Panc1 (cell line): Measurements from ENCODE around the gene KIRREL3. TPM values are rescaled to one million over a fixed set of nuclear protein-coding genes. Genes with fewer than 3 reads are reported as not detected.

ENCODE experiments used
- ATAC-seq: fragments of 200-7000 bp; cut with Tn5 transposase; 2 replicates; pipeline ENCODE4 v1.9.1; 2020; ENCODE audit warnings: mild to moderate bottlenecking, moderate library complexity
- BruUV-seq: library from RNA; stranded (reverse); fragments of 400-500 nt; replicated peaks from 2 replicates; lab custom pipeline; 2021; lab: Mats Ljungman, UMichigan
- CTCF ChIA-PET: fragments of 300-600 bp; sonication (Branson Sonifier 250); formaldehyde crosslinking; loops from one replicate; lab custom pipeline; 2022; ENCODE audit warnings: antibody characterized with exemption; lab: Charles Lee
- POLR2A ChIA-PET: fragments of 300-600 bp; sonication (Branson Sonifier 250); formaldehyde crosslinking; loops from one replicate; lab custom pipeline; 2022; ENCODE audit warnings: antibody characterized with exemption; lab: Charles Lee
- DNase-seq: peaks from one replicate; pipeline ENCODE4 v3.0.0-alpha.2; 2010; ENCODE audit warnings: low read depth, low spot score
- H3K27ac ChIP-seq: 2 replicates; pipeline ENCODE4 v1.5.1; 2011; ENCODE audit warnings: mild to moderate bottlenecking, low read length, inconsistent platforms
- H3K27me3 ChIP-seq: fragments of 200-500 bp; sonication (Bioruptor generic); 2 replicates; pipeline ENCODE4 v1.6.0; 2014; ENCODE audit warnings: low read length, inconsistent platforms; ENCODE audit not compliant: control insufficient read depth, insufficient read depth
- H3K36me3 ChIP-seq: fragments of 200-500 bp; sonication (Bioruptor generic); 2 replicates; pipeline ENCODE4 v1.5.1; 2014; ENCODE audit warnings: inconsistent platforms, mild to moderate bottlenecking, low read length, moderate library complexity; ENCODE audit not compliant: control insufficient read depth, insufficient read depth
- H3K4me1 ChIP-seq: 2 replicates; pipeline ENCODE4 v1.5.1; 2011; ENCODE audit warnings: inconsistent platforms, mild to moderate bottlenecking, low read length, moderate library complexity; ENCODE audit not compliant: control insufficient read depth, insufficient read depth
- H3K4me3 ChIP-seq, 2 experiments: 2 replicates each; pipeline ENCODE4 v1.5.1; 2011 to 2012; ENCODE audit warnings: low read depth in 2 of 2, low read length in 2 of 2, mild to moderate bottlenecking in 2 of 2, inconsistent platforms in 1 of 2, moderate library complexity in 1 of 2
- H3K9me3 ChIP-seq: fragments of 200-500 bp; sonication (Bioruptor generic); 2 replicates; pipeline ENCODE4 v1.5.1; 2014; ENCODE audit warnings: low read depth, mild to moderate bottlenecking, inconsistent platforms, low read length, moderate library complexity; ENCODE audit not compliant: control insufficient read depth, insufficient read depth
- POLR2AphosphoS5 ChIP-seq: IDR thresholded peaks from 2 replicates; pipeline ENCODE4 v1.6.1; 2012; ENCODE audit warnings: mild to moderate bottlenecking, low read depth, low read length, moderate library complexity
- SIN3A ChIP-seq: IDR thresholded peaks from 2 replicates; pipeline ENCODE4 v1.6.1; 2012; ENCODE audit warnings: low read depth, mild to moderate bottlenecking, low read length, moderate library complexity, borderline replicate concordance; ENCODE audit not compliant: insufficient read depth
- TCF7L2 ChIP-seq: IDR thresholded peaks from 2 replicates; pipeline ENCODE4 v1.6.1; 2011; ENCODE audit warnings: mild to moderate bottlenecking, low read depth, low read length, inconsistent platforms
- in situ Hi-C: cut with HindIII; loops from 2 replicates; pipeline ENCODE4 v1.10.0; 2016; ENCODE audit warnings: low sequenced_read_pairs, low pct_unique_long_range_greater_than_20kb
- intact Hi-C: fragments of 100-400 bp; cut with micrococcal nuclease; formaldehyde crosslinking; loops from one replicate; pipeline ENCODE4 v1.10.0; 2022; ENCODE audit not compliant: unreplicated experiment
- total RNA-seq: library from RNA; stranded (reverse); gene quantifications from one replicate; pipeline ENCODE4 v1.2.1, GENCODE V29; 2021; ENCODE audit not compliant: unreplicated experiment
- TF ChIP-seq, protein P1 (sequence below): fragments of 450-650 bp; IDR thresholded peaks from 2 replicates; pipeline ENCODE4 v1.5.1; 2017; ENCODE audit warnings: mild to moderate bottlenecking
- TF ChIP-seq, protein P2 (sequence below), 2 experiments: IDR thresholded peaks; 2 replicates each; pipeline ENCODE4 v1.6.1; 2011 to 2012; ENCODE audit warnings: low read depth in 2 of 2, control low read depth in 1 of 2, low read length in 1 of 2, mild to moderate bottlenecking in 1 of 2, moderate library complexity in 1 of 2; ENCODE audit not compliant: insufficient read depth in 1 of 2

The KIRREL3 gene
- total RNA-seq, 1 experiment from 2014 or later = 0.36 TPM

DNA sequence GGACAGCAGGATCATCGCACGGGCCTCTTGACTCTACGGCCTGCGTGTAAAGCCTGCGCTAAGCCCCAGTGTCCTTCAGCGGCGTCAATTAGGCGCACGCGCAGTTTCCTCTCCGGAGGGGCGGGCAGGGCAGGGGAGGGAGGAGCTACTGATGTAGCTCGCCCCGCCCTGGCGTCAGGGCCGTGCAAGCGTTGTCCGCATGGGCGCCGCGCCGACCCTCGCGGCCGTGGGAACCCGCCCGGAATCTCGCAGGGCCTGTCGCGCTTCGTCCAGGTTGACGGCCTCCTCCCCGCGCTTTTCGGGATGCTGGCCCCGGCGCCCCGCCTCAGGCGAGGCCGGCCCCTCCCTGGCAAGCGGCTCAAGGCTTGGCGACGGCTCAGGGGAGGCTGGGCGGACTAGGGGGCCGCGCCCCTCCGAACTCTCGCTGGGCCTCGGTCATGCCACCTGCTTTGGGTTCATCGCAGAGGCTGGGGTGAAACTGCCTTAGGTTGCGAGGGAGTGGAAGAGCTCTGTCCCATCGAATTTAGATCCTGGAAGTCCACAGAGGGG is 584.0 kb downstream of the KIRREL3 start:
- no peak for ATAC-seq
- TF ChIP-seq, protein P1, sequence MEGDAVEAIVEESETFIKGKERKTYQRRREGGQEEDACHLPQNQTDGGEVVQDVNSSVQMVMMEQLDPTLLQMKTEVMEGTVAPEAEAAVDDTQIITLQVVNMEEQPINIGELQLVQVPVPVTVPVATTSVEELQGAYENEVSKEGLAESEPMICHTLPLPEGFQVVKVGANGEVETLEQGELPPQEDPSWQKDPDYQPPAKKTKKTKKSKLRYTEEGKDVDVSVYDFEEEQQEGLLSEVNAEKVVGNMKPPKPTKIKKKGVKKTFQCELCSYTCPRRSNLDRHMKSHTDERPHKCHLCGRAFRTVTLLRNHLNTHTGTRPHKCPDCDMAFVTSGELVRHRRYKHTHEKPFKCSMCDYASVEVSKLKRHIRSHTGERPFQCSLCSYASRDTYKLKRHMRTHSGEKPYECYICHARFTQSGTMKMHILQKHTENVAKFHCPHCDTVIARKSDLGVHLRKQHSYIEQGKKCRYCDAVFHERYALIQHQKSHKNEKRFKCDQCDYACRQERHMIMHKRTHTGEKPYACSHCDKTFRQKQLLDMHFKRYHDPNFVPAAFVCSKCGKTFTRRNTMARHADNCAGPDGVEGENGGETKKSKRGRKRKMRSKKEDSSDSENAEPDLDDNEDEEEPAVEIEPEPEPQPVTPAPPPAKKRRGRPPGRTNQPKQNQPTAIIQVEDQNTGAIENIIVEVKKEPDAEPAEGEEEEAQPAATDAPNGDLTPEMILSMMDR = no peak
- TF ChIP-seq POLR2AphosphoS5 (no peak), SIN3A (no peak), TCF7L2 (no peak)
- TF ChIP-seq, protein P2, sequence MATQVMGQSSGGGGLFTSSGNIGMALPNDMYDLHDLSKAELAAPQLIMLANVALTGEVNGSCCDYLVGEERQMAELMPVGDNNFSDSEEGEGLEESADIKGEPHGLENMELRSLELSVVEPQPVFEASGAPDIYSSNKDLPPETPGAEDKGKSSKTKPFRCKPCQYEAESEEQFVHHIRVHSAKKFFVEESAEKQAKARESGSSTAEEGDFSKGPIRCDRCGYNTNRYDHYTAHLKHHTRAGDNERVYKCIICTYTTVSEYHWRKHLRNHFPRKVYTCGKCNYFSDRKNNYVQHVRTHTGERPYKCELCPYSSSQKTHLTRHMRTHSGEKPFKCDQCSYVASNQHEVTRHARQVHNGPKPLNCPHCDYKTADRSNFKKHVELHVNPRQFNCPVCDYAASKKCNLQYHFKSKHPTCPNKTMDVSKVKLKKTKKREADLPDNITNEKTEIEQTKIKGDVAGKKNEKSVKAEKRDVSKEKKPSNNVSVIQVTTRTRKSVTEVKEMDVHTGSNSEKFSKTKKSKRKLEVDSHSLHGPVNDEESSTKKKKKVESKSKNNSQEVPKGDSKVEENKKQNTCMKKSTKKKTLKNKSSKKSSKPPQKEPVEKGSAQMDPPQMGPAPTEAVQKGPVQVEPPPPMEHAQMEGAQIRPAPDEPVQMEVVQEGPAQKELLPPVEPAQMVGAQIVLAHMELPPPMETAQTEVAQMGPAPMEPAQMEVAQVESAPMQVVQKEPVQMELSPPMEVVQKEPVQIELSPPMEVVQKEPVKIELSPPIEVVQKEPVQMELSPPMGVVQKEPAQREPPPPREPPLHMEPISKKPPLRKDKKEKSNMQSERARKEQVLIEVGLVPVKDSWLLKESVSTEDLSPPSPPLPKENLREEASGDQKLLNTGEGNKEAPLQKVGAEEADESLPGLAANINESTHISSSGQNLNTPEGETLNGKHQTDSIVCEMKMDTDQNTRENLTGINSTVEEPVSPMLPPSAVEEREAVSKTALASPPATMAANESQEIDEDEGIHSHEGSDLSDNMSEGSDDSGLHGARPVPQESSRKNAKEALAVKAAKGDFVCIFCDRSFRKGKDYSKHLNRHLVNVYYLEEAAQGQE (IDR thresholded peaks at IDR 0.05; ENCODE audit: insufficient read depth in 1 of 2, low read depth in 2 of 2, low read length in 1 of 2) = no peak
- H3K4me1 ChIP-seq = no peaks in the 10 kb centered on the region
- no peaks in the 10 kb centered on the region for H3K9me3 ChIP-seq
- in situ Hi-C loops = no loop called here
- no peaks in the 10 kb centered on the region for H3K27me3 ChIP-seq
- BruUV-seq = no TSS peak
- H3K4me3 ChIP-seq = no peak overlapping the region; a peak in 1 of 4 replicates
- peaks cover 3% of the 10 kb centered on the region; the same call in 1 of the 2 replicates for H3K36me3 ChIP-seq
- intact Hi-C loops = no loop called here
- no peak for DNase-seq
- H3K27ac ChIP-seq = no peak overlapping the region
- POLR2A ChIA-PET = no interaction called here
- CTCF ChIA-PET = no interaction called here

DNA sequence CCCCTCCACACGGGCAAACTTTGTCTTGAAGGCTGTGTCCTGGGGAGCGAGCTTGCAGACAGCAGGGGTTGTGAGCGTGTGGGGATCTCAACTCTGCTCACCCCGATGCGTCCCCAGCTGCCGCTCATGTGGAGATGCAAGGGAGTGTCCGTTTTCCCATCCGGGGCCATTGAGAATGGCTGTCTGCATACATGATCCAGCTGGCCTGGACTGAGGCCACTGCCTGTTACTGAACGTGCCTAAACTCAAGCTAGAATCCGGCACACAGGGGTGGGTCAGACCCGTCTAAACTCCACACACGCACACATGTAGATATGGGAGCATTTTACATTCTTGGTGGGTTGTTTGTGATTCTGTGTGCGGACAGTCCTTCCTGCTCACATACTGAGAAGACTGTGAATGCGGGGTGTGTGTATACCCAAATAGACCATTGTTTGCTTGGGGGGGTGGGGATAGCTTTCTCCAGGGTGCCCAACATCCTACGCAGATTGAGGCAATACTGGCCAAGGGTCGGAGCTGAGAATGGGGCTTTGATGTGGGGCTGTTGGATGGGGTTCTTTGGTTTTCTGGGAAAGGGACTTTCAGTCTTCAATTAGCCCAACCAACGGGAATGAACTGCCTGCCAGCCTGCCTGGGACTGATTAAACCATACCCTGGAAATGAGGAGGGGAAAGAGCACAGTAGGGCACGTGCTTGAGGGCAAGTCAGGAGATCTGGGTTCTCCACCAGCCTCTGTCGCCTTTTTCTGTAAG is 584.7 kb downstream of the KIRREL3 start:
- POLR2A ChIA-PET = no interaction called here
- Histone ChIP-seq H3K27me3 (no peaks in the 10 kb centered on the region), H3K4me3 (no peak overlapping the region), H3K36me3 (peaks cover 3% of the 10 kb centered on the region; the same call in 1 of the 2 replicates), H3K4me1 (no peaks in the 10 kb centered on the region), H3K9me3 (no peaks in the 10 kb centered on the region), H3K27ac (no peak overlapping the region)
- no TSS peak for BruUV-seq
- in situ Hi-C loops = no loop called here
- no peak for DNase-seq
- TF ChIP-seq, protein P1 = no peak
- CTCF ChIA-PET = no interaction called here
- intact Hi-C loops = no loop called here
- no peak for ATAC-seq
